ENCODE results near the gene HOXA3. TPM values are rescaled to one million over a fixed set of nuclear protein-coding genes. Genes with fewer than 3 reads are reported as not detected.

HOXA3 gene
- total RNA-seq, 1 donor from 2014 or later = not detected

GRCh38 chr7:27101957-27102580 lies 50.3 kb downstream of the HOXA3 start:
- H3K27me3 ChIP-seq (ENCODE audit: insufficient read depth, low read length) = peaks cover 75% of the 10 kb centered on the region

DNA sequence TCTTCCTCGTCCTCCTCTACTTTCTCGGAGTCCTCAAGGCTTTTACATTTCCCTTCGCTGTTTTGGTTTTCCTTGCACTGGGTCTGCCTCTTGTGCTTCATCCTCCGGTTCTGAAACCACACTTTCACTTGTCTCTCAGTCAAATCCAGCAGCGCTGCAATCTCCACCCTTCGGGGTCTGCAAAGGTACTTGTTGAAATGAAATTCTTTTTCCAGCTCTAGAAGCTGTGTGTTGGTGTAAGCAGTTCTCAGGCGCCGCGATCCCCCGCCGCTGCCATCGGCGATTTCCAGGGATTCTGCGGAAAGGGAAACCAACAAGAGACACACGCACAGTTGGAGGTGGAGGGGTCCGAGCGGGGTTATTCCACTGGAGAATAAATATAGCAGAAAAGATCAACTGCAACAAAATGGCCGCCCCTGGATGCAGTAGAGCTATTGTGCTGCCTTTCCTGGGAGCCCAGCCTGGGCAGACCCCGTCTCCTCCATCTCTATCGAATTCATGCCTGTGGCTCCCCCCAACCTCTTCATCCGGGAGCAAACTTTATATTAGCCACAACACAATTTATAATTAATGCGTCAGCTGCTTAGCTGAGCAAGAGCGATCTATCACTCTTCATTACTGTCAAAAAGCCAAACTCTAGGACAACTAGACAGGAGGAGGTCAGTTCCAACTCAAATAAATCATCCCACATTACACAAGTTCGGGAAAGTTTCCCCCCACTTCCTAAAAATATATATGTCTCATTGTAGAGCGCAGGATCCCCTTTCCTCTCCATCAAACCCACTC lies 51.0 kb downstream of the HOXA3 start:
- peak; percentile 92 for DNase-seq (ENCODE audit: low read depth)
- H3K79me2 ChIP-seq (ENCODE audit: insufficient read depth, low read length) = peaks cover 40% of the 10 kb centered on the region
- peak overlapping the region; percentile 50 for H3K4me3 ChIP-seq (ENCODE audit: insufficient read depth, low read depth, low read length)
- Mint-ChIP-seq H3K27me3 (ENCODE audit: low read depth, unreplicated experiment) (peaks cover 95% of the 10 kb centered on the region), H3K9me3 (ENCODE audit: unreplicated experiment) (peaks cover 47% of the 10 kb centered on the region), H3K36me3 (ENCODE audit: low read depth, unreplicated experiment) (peaks cover 5% of the 10 kb centered on the region), H3K27ac (ENCODE audit: unreplicated experiment) (no peak overlapping the region), H3K4me1 (ENCODE audit: low read depth, unreplicated experiment) (peaks cover 2% of the 10 kb centered on the region), H3K4me3 (ENCODE audit: unreplicated experiment) (no peak overlapping the region)
- H3K4me2 ChIP-seq (ENCODE audit: low read length) = peak overlapping the region; percentile 91
- H3K9me3 ChIP-seq (ENCODE audit: insufficient read depth, low read depth, low read length) = no peaks in the 10 kb centered on the region
- no peak for TF ChIP-seq EZH2 (IDR thresholded peaks at IDR 0.05; ENCODE audit: insufficient read depth, low read length)
- TF ChIP-seq CTCF (IDR thresholded peaks at IDR 0.05; ENCODE audit: insufficient read depth, low read depth, low read length) = no peak
- H3K4me1 ChIP-seq (ENCODE audit: insufficient read depth, low read length) = peaks cover 25% of the 10 kb centered on the region
- H4K20me1 ChIP-seq (ENCODE audit: insufficient read depth, low read length) = peaks cover 8% of the 10 kb centered on the region
- H3K36me3 ChIP-seq (ENCODE audit: insufficient read depth, low read length) = no peaks in the 10 kb centered on the region
- no peak for FAIRE-seq
- H3K27ac ChIP-seq (ENCODE audit: low read depth, low read length) = peak overlapping the region; percentile 72
- H2AFZ ChIP-seq (ENCODE audit: low read depth, low read length) = no peak overlapping the region
- H3K27me3 ChIP-seq (ENCODE audit: insufficient read depth, low read length) = peaks cover 81% of the 10 kb centered on the region
- peak overlapping the region; percentile 68 for H3K9ac ChIP-seq (ENCODE audit: low read length)

More at GRCh38 chr7:27101957-27102580, 50.3 kb downstream of the HOXA3 start:
- no peak overlapping the region for H2AFZ ChIP-seq (ENCODE audit: low read depth, low read length)
- peak overlapping the region; percentile 72 for H3K27ac ChIP-seq (ENCODE audit: low read depth, low read length)
- H3K9ac ChIP-seq (ENCODE audit: low read length) = peak overlapping the region; percentile 68
- H3K9me3 ChIP-seq (ENCODE audit: insufficient read depth, low read depth, low read length) = no peaks in the 10 kb centered on the region
- peaks cover 39% of the 10 kb centered on the region for H3K79me2 ChIP-seq (ENCODE audit: insufficient read depth, low read length)
- H3K9me3 Mint-ChIP-seq (ENCODE audit: unreplicated experiment) = peaks cover 46% of the 10 kb centered on the region
- H3K4me2 ChIP-seq (ENCODE audit: low read length) = peak overlapping the region; percentile 91
- no peak for FAIRE-seq
- peak overlapping the region; percentile 50 for H3K4me3 ChIP-seq (ENCODE audit: insufficient read depth, low read depth, low read length)
- H3K36me3 ChIP-seq (ENCODE audit: insufficient read depth, low read length) = no peaks in the 10 kb centered on the region
- peaks cover 7% of the 10 kb centered on the region for H4K20me1 ChIP-seq (ENCODE audit: insufficient read depth, low read length)
- H3K27ac Mint-ChIP-seq (ENCODE audit: unreplicated experiment) = no peak overlapping the region
- H3K36me3 Mint-ChIP-seq (ENCODE audit: low read depth, unreplicated experiment) = peaks cover 5% of the 10 kb centered on the region
- no peak overlapping the region for H3K4me3 Mint-ChIP-seq (ENCODE audit: unreplicated experiment)
- DNase-seq (ENCODE audit: low read depth) = peak; percentile 36
- peaks cover 27% of the 10 kb centered on the region for H3K4me1 ChIP-seq (ENCODE audit: insufficient read depth, low read length)
- H3K27me3 Mint-ChIP-seq (ENCODE audit: low read depth, unreplicated experiment) = peaks cover 93% of the 10 kb centered on the region
- H3K4me1 Mint-ChIP-seq (ENCODE audit: low read depth, unreplicated experiment) = peaks cover 2% of the 10 kb centered on the region
- TF ChIP-seq CTCF (IDR thresholded peaks at IDR 0.05; ENCODE audit: insufficient read depth, low read depth, low read length) = no peak
- no peak for TF ChIP-seq EZH2 (IDR thresholded peaks at IDR 0.05; ENCODE audit: insufficient read depth, low read length)
